Effector CD8-positive, alpha-beta T cell (primary cell): Measurements from ENCODE around the gene LIFR.

ENCODE experiments used
- DNase-seq: peaks from one replicate; lab custom pipeline; 2025; lab: John Stamatoyannopoulos, UW

The LIFR gene

GRCh38 chr5:38551030-38552017, 5.1 kb downstream of the LIFR start:
- DNase-seq: no peak

- no peak for DNase-seq
Measured at GRCh38 chr5:38548064-38548759, 8.2 kb downstream of the LIFR start.

DNA sequence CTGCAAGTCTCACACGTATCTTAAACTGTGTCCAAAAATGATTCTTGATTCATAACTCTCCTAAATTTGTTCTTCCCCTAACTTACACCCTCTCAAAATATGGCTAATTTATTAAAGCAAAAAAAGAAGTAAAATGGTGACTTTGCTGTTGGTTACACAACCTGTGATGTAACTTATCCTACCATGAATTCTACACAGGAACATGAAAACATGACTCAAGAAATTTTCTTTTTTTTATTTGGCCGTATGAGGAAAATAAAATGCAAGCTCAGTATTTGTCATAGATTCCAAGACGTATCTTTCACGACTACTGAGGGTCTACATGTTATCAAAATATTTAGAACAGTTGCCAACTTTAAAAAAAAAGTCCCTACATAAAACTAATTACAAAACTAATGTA, 9.2 kb downstream of the LIFR start:
- DNase-seq: no peak

DNA sequence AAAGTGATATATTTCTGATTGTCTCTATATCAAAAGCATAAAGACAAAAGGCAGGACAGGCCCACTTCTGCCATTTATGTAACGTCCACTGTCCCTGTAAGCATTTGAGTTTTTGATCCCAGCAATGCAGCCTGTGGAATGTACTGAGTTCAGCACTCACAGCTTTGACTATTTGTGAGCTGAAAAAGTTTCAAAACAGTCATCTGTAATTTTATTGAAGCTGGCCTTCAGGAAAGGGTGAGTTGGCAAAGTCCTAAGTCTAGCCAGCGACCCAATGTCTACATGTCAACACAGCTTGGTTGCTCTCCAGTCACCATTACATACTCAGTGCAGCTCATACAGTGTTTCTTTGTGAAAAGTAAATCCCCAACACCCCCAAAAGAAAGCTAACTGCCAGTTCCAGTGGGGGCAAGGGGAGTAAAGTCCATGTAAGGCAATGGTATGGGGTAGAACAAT, 9.7 kb downstream of the LIFR start:
- DNase-seq: no peak

DNA sequence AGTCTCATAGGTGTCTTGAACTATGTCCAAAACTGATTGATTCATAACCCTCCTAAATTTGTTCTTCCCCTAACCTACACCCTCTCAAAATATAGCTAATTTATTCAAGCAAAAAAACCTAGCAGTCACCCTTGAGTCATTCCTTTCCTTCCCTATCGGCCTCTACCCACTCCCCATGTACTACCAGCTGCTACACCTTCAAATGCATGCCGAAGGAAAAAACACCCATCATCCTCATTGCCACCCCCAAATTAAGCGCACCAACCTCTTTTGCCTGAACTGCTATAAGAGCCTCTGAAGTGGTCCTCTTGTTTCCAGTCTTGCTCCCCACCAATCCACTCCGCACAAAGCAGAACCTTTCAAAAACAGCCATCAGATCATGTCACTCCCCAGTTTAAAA, 12.6 kb downstream of the LIFR start:
- no peak for DNase-seq

GRCh38 chr5:38543074-38543473, 13.4 kb downstream of the LIFR start:
- no peak for DNase-seq

DNA sequence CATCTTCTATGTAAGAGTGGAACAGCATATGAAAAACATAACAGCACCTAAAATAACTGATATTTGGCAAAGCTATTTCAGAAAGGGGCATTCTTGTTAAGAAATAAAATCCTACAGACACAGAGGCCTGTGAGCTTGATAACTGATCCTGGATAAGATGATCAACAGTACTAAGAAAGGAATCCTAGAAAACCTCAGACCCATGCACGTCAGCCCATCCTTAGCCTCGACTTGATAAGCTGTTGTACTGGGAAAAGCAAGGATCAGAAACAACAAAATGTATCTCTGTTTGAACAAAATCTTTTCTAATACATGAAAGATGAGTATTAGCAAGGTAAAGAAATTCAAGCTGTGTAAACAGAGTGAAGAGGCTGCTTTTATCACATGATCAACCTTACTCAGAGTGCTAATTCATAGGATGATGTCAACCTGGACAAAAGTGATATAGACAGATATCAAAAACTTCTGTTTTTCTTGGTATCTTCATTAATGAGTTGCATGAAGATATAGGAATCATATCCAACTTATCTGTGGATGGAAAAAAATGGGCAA, 15.2 kb downstream of the LIFR start:
- no peak for DNase-seq

DNA sequence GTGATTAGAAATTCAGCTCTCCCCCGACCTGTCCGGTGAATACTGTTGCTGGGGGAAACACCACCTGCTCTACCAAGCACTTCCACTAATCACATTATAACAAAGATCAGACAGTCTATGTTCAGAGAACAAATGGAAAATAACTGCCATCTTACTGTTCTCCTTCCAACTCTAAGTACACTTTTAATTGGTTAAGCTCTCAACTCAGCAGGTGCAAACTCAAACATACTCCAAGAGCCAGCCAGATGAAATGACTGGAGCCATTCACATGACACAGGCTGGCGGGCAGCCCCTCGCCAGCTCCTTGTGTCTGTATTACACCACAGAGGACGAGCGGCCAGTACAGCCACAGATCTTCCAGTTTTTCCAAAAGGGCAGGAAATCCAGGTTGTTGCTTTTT, 16.1 kb downstream of the LIFR start:
- no peak for DNase-seq

- no peak for DNase-seq
Measured at GRCh38 chr5:38538161-38538560, 18.3 kb downstream of the LIFR start.

GRCh38 chr5:38537505-38537904, 18.9 kb downstream of the LIFR start:
- no peak for DNase-seq

GRCh38 chr5:38536968-38537367, 19.5 kb downstream of the LIFR start:
- no peak for DNase-seq

DNA sequence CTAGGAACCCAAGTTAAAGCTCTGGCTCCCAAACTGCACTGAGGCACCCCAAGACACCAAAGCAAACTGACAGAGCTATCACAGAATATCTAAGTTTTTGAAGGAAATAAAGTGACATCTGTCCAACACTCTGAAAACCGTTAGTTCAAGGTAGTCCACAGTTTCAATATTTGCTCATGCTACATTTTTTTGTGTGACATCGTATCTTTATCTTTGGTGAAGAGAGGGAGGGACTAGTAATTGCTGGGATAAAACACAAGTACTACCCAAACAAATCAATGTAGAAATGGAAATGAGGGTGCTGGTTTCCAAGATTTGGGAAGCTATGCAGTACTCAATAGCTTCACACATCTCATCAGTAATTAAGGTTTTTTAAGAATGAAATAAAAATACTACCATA, 20.6 kb downstream of the LIFR start:
- DNase-seq: no peak

GRCh38 chr5:38535248-38535750, 21.1 kb downstream of the LIFR start:
- DNase-seq: no peak

DNA sequence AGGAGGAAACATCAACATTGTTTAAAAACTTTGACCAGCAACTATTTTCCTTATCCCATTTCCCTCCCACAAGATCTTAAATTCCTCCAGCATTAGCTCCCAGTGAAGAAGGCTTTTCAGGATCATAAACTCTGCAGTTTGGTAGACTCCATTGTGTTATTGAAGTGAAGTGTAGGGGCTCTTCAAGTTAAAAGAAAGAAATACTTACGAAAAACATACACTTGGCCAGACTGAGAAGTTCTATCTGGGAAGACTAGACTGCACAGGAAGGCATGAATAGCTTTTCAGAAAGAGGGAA, 22.3 kb downstream of the LIFR start:
- DNase-seq: no peak

GRCh38 chr5:38533286-38534155, 22.9 kb downstream of the LIFR start:
- no peak for DNase-seq

DNA sequence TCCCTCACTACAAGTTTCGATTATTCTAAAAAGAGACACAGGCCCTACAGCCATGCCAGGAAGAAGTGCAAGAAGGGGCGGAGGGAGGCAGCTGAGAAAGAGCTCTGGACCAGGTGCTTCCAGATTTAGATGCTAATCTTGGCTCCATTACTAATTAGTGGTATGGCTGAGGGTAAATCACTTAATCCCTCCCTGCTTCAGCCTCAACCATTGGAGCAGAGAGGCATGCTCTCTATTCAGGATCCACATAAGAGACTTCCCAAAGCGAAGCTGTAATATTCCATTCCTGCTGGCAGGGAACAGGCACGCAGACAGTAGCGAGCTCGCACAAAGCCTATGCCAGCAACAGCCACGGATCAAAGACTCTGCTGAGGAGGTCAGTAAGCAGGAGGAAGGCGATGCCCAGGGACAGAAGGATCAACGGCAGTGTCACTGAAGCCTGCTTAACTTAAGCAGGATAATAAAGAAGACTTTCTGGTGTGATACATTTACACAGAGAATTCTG, 24.2 kb downstream of the LIFR start:
- no peak for DNase-seq

DNA sequence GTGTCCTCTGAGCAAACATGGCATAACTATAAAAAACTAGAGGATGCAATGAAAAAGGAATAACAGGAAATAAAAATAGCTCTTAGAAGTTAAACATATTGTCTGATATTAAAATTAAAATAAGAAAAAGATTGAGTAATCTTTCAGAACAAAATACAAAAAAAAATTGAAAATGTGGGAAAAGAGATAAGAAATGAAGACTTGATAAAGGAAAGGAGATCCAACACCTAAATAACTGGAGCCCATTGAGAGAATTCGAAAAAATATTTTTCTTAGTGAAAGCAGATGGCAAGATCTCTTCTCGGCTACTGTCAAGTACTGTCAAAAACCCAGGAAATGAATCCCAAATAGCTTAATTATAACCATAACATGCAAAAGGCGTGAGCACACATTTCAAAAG, 24.9 kb downstream of the LIFR start:
- DNase-seq: no peak

GRCh38 chr5:38529955-38530646, 26.3 kb downstream of the LIFR start:
- no peak for DNase-seq

- no peak for DNase-seq
Measured at GRCh38 chr5:38528162-38528703, 28.2 kb downstream of the LIFR start.

DNA sequence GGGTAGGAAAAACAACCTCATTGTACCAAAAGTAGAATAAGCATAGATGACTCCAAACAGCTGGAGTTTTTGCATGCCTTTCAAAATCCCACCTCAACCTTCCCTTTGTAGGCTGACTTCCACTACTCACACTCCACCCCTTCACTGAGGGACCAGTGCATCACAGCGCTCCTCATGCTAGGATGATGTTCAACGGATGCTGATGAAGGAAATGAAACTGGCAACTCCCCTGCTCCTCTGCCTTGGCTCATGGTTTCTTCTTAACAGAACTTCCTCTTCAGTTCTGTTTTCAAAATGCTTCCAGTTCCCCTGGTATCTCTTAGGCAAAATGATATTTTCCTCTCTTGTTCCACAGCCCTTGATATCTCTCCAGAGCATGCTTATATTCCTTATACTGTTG, 29.0 kb downstream of the LIFR start:
- no peak for DNase-seq

DNA sequence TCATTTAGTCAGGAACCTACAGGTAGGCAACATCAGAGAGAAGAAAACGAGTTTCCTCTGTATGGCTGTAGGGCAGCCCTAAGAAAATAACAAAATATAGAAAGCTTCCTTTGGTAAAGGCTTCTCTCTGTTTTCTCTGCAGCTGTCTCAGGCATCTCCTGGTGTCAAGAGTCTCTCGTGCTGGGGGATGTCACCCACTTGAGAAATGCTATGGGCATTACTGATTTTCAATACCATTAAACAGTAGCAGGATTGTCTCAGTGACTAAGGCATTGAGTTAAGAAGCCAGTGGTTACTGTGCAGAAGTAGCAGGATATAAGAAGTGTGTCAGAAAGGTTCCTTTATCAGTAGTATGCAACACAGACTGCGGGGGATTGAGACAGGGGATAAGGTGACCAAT, 32.4 kb downstream of the LIFR start:
- DNase-seq: no peak
